Mammary epithelial cell (primary cell): ENCODE results near the gene SOAT2.

ENCODE experiments used
- EZH2 ChIP-seq: IDR thresholded peaks from 2 replicates; pipeline ENCODE4 v1.6.1; 2012; ENCODE audit warnings: low read length, inconsistent platforms, borderline replicate concordance
- TF ChIP-seq, protein P1 (sequence below), 2 donors: IDR thresholded peaks in 1 of 2; conservative IDR thresholded peaks in 1 of 2; 2 replicates each; pipeline ENCODE4 v1.5.1; 2011 to 2012; ENCODE audit warnings: inconsistent platforms in 2 of 2, low read length in 2 of 2, mild to moderate bottlenecking in 2 of 2, control low read depth in 1 of 2, low read depth in 1 of 2; ENCODE audit not compliant: insufficient read depth in 1 of 2; ENCODE audit errors: extremely low read depth in 1 of 2

DNA sequence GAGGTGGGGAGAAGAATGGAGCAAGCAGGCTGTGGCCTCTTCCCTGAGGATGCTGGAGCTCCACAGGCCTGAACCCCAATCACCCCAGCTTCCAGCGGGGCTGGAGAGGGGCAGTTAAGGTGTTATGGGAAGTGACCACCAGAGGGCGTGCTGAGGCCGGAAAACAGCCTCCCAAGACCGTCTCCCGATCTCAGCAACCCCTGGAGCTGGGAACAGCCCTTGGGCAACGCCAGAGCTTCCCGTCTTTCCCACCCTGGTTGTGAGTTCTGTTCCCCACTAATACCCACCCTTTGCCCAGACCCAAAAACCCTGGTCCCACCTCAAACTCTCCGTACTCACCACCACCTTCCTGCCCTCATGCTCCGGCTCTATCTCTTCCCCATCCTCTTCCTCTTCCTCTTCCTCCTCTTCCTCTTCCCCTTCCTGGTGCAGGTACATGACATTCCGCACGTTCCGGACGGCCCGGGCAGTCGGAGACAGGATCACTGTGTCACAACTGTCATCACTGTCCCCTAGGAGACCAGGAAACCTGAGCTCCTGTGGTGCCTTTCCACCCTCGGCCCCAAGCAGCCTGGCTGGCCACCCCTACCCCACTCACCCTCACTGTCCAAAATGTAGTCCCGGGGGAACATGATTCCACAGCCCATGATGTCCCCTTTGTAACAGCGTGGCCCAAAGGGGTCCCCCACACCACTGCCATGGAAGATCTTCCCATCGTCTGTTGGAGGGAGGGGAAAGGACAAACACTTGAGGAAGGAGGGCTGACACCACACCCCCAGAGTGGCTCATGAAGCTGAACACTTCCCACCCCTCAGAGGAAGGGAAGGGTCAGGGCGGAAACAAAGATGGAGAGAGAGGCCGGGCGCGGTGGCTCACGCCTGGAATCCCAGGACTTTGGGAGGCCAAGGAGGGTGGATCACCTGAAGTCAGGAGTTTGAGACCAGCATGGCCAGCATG, 37.0 kb upstream of the SOAT2 start:
- TF ChIP-seq, protein P1, sequence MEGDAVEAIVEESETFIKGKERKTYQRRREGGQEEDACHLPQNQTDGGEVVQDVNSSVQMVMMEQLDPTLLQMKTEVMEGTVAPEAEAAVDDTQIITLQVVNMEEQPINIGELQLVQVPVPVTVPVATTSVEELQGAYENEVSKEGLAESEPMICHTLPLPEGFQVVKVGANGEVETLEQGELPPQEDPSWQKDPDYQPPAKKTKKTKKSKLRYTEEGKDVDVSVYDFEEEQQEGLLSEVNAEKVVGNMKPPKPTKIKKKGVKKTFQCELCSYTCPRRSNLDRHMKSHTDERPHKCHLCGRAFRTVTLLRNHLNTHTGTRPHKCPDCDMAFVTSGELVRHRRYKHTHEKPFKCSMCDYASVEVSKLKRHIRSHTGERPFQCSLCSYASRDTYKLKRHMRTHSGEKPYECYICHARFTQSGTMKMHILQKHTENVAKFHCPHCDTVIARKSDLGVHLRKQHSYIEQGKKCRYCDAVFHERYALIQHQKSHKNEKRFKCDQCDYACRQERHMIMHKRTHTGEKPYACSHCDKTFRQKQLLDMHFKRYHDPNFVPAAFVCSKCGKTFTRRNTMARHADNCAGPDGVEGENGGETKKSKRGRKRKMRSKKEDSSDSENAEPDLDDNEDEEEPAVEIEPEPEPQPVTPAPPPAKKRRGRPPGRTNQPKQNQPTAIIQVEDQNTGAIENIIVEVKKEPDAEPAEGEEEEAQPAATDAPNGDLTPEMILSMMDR (conservative IDR thresholded peaks at IDR 0.05 in 1 of 2, IDR thresholded peaks at IDR 0.05 in 1 of 2; ENCODE audit: extremely low read depth in 1 of 2, insufficient read depth in 1 of 2, low read depth in 1 of 2, low read length in 2 of 2): peak; percentile 74 to 81
- no peak for TF ChIP-seq EZH2
